IMR-90 (cell line): ENCODE results near the gene KIF16B. TPM values are rescaled to one million over a fixed set of nuclear protein-coding genes. Genes with fewer than 3 reads are reported as not detected.

ENCODE experiments used
- ATAC-seq: fragments of 200-7000 bp; cut with Tn5 transposase; 2 replicates; pipeline ENCODE4 v1.9.1; 2020; ENCODE audit warnings: low read depth, mild to moderate bottlenecking, moderate library complexity
- BruUV-seq: library from RNA; stranded (reverse); fragments of 400-500 nt; replicated peaks from 2 replicates; lab custom pipeline; 2021; lab: Mats Ljungman, UMichigan
- CTCF ChIA-PET: fragments of 300-600 bp; formaldehyde crosslinking; extraction: SDS; loops from one replicate; lab custom pipeline; 2021; ENCODE audit warnings: antibody characterized with exemption; lab: Yijun Ruan, JAX
- POLR2A ChIA-PET: fragments of 300-600 bp; sonication (Branson Sonifier 250); formaldehyde crosslinking; loops from one replicate; lab custom pipeline; 2022; ENCODE audit warnings: antibody characterized with exemption; ENCODE audit not compliant: unreplicated experiment; lab: Charles Lee
- DNase-seq: peaks from one replicate; pipeline ENCODE4 v3.0.0; 2013
- H2AFZ ChIP-seq: replicated peaks from 2 replicates; pipeline ENCODE3; 2013; ENCODE audit warnings: low read length, mild to moderate bottlenecking; ENCODE audit not compliant: poor library complexity
- H2AK5ac ChIP-seq: 2 replicates; pipeline ENCODE4 v1.6.1; 2013; ENCODE audit warnings: low read depth, low read length, inconsistent platforms
- H2AK9ac ChIP-seq: replicated peaks from 2 replicates; pipeline ENCODE3; 2013; ENCODE audit warnings: mild to moderate bottlenecking, low read depth, low read length, moderate library complexity; ENCODE audit not compliant: poor library complexity
- H2BK120ac ChIP-seq: 2 replicates; pipeline ENCODE4 v1.6.1; 2013; ENCODE audit warnings: low read depth, low read length, inconsistent platforms
- H2BK15ac ChIP-seq: 3 replicates; pipeline ENCODE4 v1.6.1; 2013; ENCODE audit warnings: low read depth, low read length, inconsistent platforms
- H2BK20ac ChIP-seq: 2 replicates; pipeline ENCODE4 v1.6.1; 2013; ENCODE audit warnings: low read depth, mild to moderate bottlenecking, inconsistent platforms, low read length, moderate library complexity
- H2BK5ac ChIP-seq: 2 replicates; pipeline ENCODE4 v1.6.1; 2013; ENCODE audit warnings: mild to moderate bottlenecking, low read depth, low read length, inconsistent platforms; ENCODE audit not compliant: poor library complexity, severe bottlenecking
- H3K14ac ChIP-seq: replicated peaks from 2 replicates; pipeline ENCODE4 v1.6.1; 2013; ENCODE audit warnings: low read depth, low read length, inconsistent platforms
- H3K18ac ChIP-seq: 2 replicates; pipeline ENCODE4 v1.6.1; 2013; ENCODE audit warnings: low read depth, low read length, control low read depth
- H3K23ac ChIP-seq: 2 replicates; pipeline ENCODE4 v1.6.1; 2013; ENCODE audit warnings: low read depth, low read length, inconsistent platforms
- H3K27ac ChIP-seq: 2 replicates; pipeline ENCODE4 v1.5.1; 2013; ENCODE audit warnings: mild to moderate bottlenecking, control low read depth, low read length; ENCODE audit not compliant: insufficient read depth
- H3K27me3 ChIP-seq: 2 replicates; pipeline ENCODE4 v1.6.1; 2013; ENCODE audit warnings: low read length; ENCODE audit not compliant: control insufficient read depth, insufficient read depth
- H3K36me3 ChIP-seq: 2 replicates; pipeline ENCODE4 v1.6.1; 2013; ENCODE audit warnings: low read length, mixed read lengths; ENCODE audit not compliant: control insufficient read depth, insufficient read depth
- H3K4ac ChIP-seq: 2 replicates; pipeline ENCODE4 v1.6.1; 2013; ENCODE audit warnings: low read depth, low read length, inconsistent platforms
- H3K4me1 ChIP-seq: 2 replicates; pipeline ENCODE4 v1.6.1; 2013; ENCODE audit warnings: low read length, mixed read lengths; ENCODE audit not compliant: control insufficient read depth, insufficient read depth
- H3K4me2 ChIP-seq: 2 replicates; pipeline ENCODE4 v1.6.1; 2013; ENCODE audit warnings: low read depth, mild to moderate bottlenecking, control low read depth, low read length, moderate library complexity
- H3K4me3 ChIP-seq: 2 replicates; pipeline ENCODE4 v1.5.1; 2013; ENCODE audit warnings: low read depth, mild to moderate bottlenecking, control low read depth, low read length, moderate library complexity; ENCODE audit not compliant: insufficient read depth
- H3K56ac ChIP-seq: 2 replicates; pipeline ENCODE4 v1.6.1; 2013; ENCODE audit warnings: low read length, inconsistent platforms; ENCODE audit not compliant: insufficient read depth; ENCODE audit errors: extremely low read depth
- H3K79me1 ChIP-seq, 2 experiments: 2 replicates each; pipeline ENCODE4 v1.6.1; 2013; ENCODE audit warnings: low read length in 2 of 2, inconsistent platforms in 1 of 2, low read depth in 1 of 2
- H3K9ac ChIP-seq: 2 replicates; pipeline ENCODE4 v1.6.1; 2013; ENCODE audit warnings: low read depth, low read length, control low read depth
- H3K9me1 ChIP-seq: 2 replicates; pipeline ENCODE4 v1.6.1; 2013; ENCODE audit warnings: low read length, inconsistent platforms; ENCODE audit not compliant: insufficient read depth
- H3K9me3 ChIP-seq: 2 replicates; pipeline ENCODE4 v1.6.1; 2013; ENCODE audit warnings: low read length; ENCODE audit not compliant: control insufficient read depth, insufficient read depth
- H4K20me1 ChIP-seq: 2 replicates; pipeline ENCODE4 v1.6.1; 2013; ENCODE audit warnings: low read length, inconsistent platforms; ENCODE audit not compliant: insufficient read depth
- H4K5ac ChIP-seq: 2 replicates; pipeline ENCODE4 v1.6.1; 2013; ENCODE audit warnings: mild to moderate bottlenecking, low read depth, low read length, control low read depth
- H4K8ac ChIP-seq, 2 experiments: 2 replicates each; pipeline ENCODE4 v1.6.1; 2013; ENCODE audit warnings: low read depth in 2 of 2, low read length in 2 of 2, control low read depth in 1 of 2, inconsistent platforms in 1 of 2
- H4K91ac ChIP-seq: 2 replicates; pipeline ENCODE4 v1.6.1; 2013; ENCODE audit warnings: low read depth, low read length, inconsistent platforms; ENCODE audit not compliant: insufficient read depth
- MAFK ChIP-seq: IDR thresholded peaks from 2 replicates; pipeline ENCODE4 v1.6.1; 2012; ENCODE audit warnings: low read depth, low read length, improper control_type of control experiment
- WGBS, 2 experiments: methylation state at CpG; one replicate each; pipeline versions ENCODE4 v1.1.5 to v1.1.7; 2013; ENCODE audit warnings: missing lambda C conversion rate in 2 of 2; ENCODE audit not compliant: insufficient read length in 1 of 2; ENCODE audit errors: extremely low coverage in 2 of 2; 5-methylcytosine and 5-hydroxymethylcytosine counted together
- dilution Hi-C: fragments of 300-500 bp; cut with HindIII; formaldehyde crosslinking; loops from one replicate; pipeline ENCODE4 v1.14.3; 2018; ENCODE audit warnings: low sequenced_read_pairs; ENCODE audit not compliant: unreplicated experiment
- in situ Hi-C: fragments of 300-500 bp; cut with MboI; formaldehyde crosslinking; loops from 3 replicates; pipeline ENCODE4 v1.14.3; 2019; ENCODE audit warnings: low sequenced_read_pairs, inconsistent platforms, mixed read lengths
- intact Hi-C: fragments of 100-400 bp; cut with micrococcal nuclease; formaldehyde crosslinking; loops from 2 replicates; pipeline ENCODE4 v1.10.0; 2022
- polyA plus RNA-seq, 3 experiments: library from polyadenylated mRNA; depleted of rRNA; stranded (reverse); fragments of >200 nt; gene quantifications; 2 replicates each; pipeline ENCODE4 v1.2.3, GENCODE V29; 2012; ENCODE audit warnings: low replicate concordance in 1 of 3
- total RNA-seq: library from RNA; depleted of rRNA; stranded (reverse); fragments of >200 nt; gene quantifications from 2 replicates; pipeline ENCODE4 v1.2.3, GENCODE V29; 2012
- TF ChIP-seq, protein P1 (sequence below): fragments of 150-350 bp; IDR thresholded peaks from 2 replicates; pipeline ENCODE4 v1.6.1; 2017; ENCODE audit warnings: mild to moderate bottlenecking, antibody characterized with exemption, low read length, low read depth

The KIF16B gene
- total and polyA plus RNA-seq, 2 of the 4 experiments (the other 2 are of a cell fraction): 4.7 to 10.0 TPM

DNA sequence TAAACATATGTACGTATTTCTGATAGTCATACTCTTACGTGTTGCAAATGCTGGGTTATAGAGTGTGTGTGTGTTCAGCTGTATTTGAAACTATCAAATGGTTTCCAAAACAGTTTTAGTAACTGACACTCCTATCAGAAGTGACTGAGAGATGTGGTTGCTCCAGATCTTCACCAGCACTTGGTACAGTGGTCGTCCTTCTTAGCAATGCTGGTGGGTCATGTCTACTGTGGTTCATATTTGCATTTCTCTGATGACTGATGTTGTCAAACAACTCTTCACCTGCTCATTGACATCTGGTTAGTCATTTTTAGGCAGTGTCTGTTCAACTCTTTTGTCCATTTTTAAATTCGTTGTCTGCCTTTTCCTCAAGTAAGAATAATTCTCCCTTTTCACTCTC, 259.3 kb downstream of the KIF16B start:
- H2BK15ac ChIP-seq: no peak overlapping the region
- no peak overlapping the region for H3K56ac ChIP-seq
- H4K5ac ChIP-seq: no peak overlapping the region
- ATAC-seq (no peak), DNase-seq (no peak)
- no peaks in the 10 kb centered on the region for H3K36me3 ChIP-seq
- H2AFZ ChIP-seq: no peak overlapping the region
- no peak overlapping the region for H2BK5ac ChIP-seq
- H2AK9ac ChIP-seq: no peak overlapping the region
- no peak overlapping the region for H4K8ac ChIP-seq
- no peaks in the 10 kb centered on the region for H4K20me1 ChIP-seq
- intact Hi-C loops: no loop called here
- in situ Hi-C loops: no loop called here
- H3K9me1 ChIP-seq: no peaks in the 10 kb centered on the region
- no peak overlapping the region for H3K4me2 ChIP-seq
- no peaks in the 10 kb centered on the region; the same call in 1 of the 2 replicates for H3K4me1 ChIP-seq
- H3K18ac ChIP-seq: no peak overlapping the region
- H2AK5ac ChIP-seq: no peak overlapping the region
- no peak overlapping the region for H3K27ac ChIP-seq
- no TSS peak for BruUV-seq
- H2BK120ac ChIP-seq: no peak overlapping the region
- no CpG with 5 or more reads among the region's 4 CpGs for whole genome bisulfite sequencing, 2 experiments
- no peak overlapping the region for H3K23ac ChIP-seq
- TF ChIP-seq, protein P1, sequence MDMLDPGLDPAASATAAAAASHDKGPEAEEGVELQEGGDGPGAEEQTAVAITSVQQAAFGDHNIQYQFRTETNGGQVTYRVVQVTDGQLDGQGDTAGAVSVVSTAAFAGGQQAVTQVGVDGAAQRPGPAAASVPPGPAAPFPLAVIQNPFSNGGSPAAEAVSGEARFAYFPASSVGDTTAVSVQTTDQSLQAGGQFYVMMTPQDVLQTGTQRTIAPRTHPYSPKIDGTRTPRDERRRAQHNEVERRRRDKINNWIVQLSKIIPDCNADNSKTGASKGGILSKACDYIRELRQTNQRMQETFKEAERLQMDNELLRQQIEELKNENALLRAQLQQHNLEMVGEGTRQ: no peak
- TF ChIP-seq MAFK: no peak
- ChIA-PET CTCF (no interaction called here), POLR2A (no interaction called here)
- H3K9me3 ChIP-seq: no peaks in the 10 kb centered on the region
- dilution Hi-C loops: no loop called here
- no peak overlapping the region for H3K4ac ChIP-seq
- no peak overlapping the region for H3K14ac ChIP-seq
- no peaks in the 10 kb centered on the region for H3K27me3 ChIP-seq
- no peak overlapping the region for H3K9ac ChIP-seq
- no peak overlapping the region for H3K4me3 ChIP-seq
- no peak overlapping the region for H2BK20ac ChIP-seq
- H3K79me1 ChIP-seq: no peaks in the 10 kb centered on the region; a peak in 1 of 4 replicates
- H4K91ac ChIP-seq: no peak overlapping the region
